ENCODE measurements around the gene TSC22D2. TPM values are rescaled to one million over a fixed set of nuclear protein-coding genes. Genes with fewer than 3 reads are reported as not detected.

Gene TSC22D2
- total and polyA plus RNA-seq, 10 of the 15 experiments (the other 5 are each of a cell fraction or from before 2014, with no cell fraction given): 7.4 to 19.4 (median 10.9) TPM

DNA sequence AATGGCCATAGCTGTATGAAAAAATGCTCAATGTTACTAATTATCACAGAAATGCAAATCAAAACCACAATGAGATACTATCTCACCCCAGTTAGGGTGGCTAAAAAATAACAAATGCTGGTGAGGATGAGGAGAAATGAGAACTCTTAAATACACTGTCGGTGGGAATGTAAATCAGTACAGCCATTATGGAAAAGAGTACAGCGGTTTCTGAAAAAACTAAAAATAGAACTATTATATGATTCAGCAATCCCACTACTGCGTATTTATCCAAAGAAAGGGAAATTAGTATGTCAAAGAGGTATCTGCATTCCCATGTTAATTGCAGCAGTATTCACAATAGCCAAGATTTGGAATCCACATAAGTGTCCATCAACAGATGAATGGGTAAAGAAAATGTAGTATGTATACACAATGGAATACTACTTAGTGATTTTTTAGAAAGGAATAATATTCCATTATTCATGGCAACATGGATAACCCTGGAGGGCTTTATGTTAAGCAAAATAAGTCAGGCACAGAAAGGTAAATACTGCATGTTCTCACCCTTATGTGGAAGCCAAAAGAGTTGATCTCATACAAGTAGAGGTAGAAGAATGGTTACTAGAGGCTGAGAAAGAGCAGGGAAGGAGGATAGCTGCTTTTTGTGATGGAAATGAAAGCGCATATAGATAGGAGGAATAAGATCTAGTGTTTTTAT, 103.2 kb downstream of the TSC22D2 start:
- RAD21 ChIA-PET (ENCODE audit: unreplicated experiment): no interaction called here
- POLR2A ChIA-PET: interaction anchor here (0.6 kb wide), 1 partner anchor 102 kb away, joined by 3 read pairs; no protein-coding TSS in a partner anchor
- Histone ChIP-seq H3K4me1 (ENCODE audit: control insufficient read depth, insufficient read depth, low read length) (no peaks in the 10 kb centered on the region), H2AFZ (ENCODE audit: control insufficient read depth, low read depth, low read length) (no peak overlapping the region), H3K27me3 (replicated peaks in 1 of 2; ENCODE audit: control insufficient read depth in 2 of 2, insufficient read depth in 2 of 2, low read length in 1 of 2) (no peaks in the 10 kb centered on the region; a peak in 1 of 4 replicates), H3K27ac (ENCODE audit: control insufficient read depth, insufficient read depth) (no peak overlapping the region), H3K36me3 (ENCODE audit: control insufficient read depth in 2 of 2, insufficient read depth in 2 of 2, low read length in 1 of 2) (no peaks in the 10 kb centered on the region), H3K4me2 (ENCODE audit: control insufficient read depth, insufficient read depth) (no peak overlapping the region), H4K20me1 (ENCODE audit: control insufficient read depth, insufficient read depth) (no peaks in the 10 kb centered on the region), H3K9ac (ENCODE audit: control insufficient read depth, insufficient read depth, low read length) (no peak overlapping the region), H3K79me2 (ENCODE audit: control insufficient read depth, insufficient read depth, low read length) (no peaks in the 10 kb centered on the region), H3K9me3 (replicated peaks; ENCODE audit: control insufficient read depth, insufficient read depth, low read length) (no peaks in the 10 kb centered on the region), H3K4me3 (no peak overlapping the region)
- intact Hi-C loops (cut with micrococcal nuclease; ENCODE audit: unreplicated experiment): no loop called here
- WGBS (ENCODE audit: insufficient coverage, insufficient replicate concordance, low lambda C conversion rate, missing lambda C conversion rate): 20% methylated on average over 4 of the region's 4 CpGs
- CTCF ChIA-PET: interaction anchor here (1.2 kb wide), 1 partner anchor 210 kb away, joined by 3 read pairs; no protein-coding TSS in a partner anchor
- in situ Hi-C loops (cut with MboI): loop anchor here (25.0 kb wide), 1 partner anchor 549 kb away; the partner anchor contains the start of gene PFN2
- BruUV-seq (replicated peaks): no TSS peak
- no peak for DNase-seq (ENCODE audit: low read depth, low spot score)
- no peak for ATAC-seq
- SMC1A ChIA-PET (ENCODE audit: uncharacterized antibody, unreplicated experiment): interaction anchor here (1.3 kb wide), 1 partner anchor 258 kb away, joined by 3 read pairs; no protein-coding TSS in a partner anchor
- TF ChIP-seq MYB (IDR thresholded peaks at IDR 0.05; ENCODE audit: borderline replicate concordance, low read depth, low read length) (no peak), SPI1 (IDR thresholded peaks at IDR 0.05; ENCODE audit: borderline replicate concordance, insufficient read depth, low read depth, low read length) (no peak), SIX5 (IDR thresholded peaks at IDR 0.05; ENCODE audit: low read depth, low read length, severe bottlenecking) (no peak), SMAD1 (IDR thresholded peaks at IDR 0.05; ENCODE audit: low read depth, partially characterized antibody) (no peak), BRCA1 (IDR thresholded peaks at IDR 0.05; ENCODE audit: low read depth, low read length) (no peak), HCFC1 (IDR thresholded peaks at IDR 0.05; ENCODE audit: low read length) (no peak), HDAC2 (IDR thresholded peaks at IDR 0.05) (no peak), NFXL1 (IDR thresholded peaks at IDR 0.05; ENCODE audit: borderline replicate concordance) (no peak), CREB1 (IDR thresholded peaks at IDR 0.05; ENCODE audit: low read depth) (no peak), TCF7 (IDR thresholded peaks at IDR 0.05; ENCODE audit: borderline replicate concordance) (no peak), CREM (IDR thresholded peaks at IDR 0.05; ENCODE audit: low read depth) (no peak)
- TF ChIP-seq, protein P1, sequence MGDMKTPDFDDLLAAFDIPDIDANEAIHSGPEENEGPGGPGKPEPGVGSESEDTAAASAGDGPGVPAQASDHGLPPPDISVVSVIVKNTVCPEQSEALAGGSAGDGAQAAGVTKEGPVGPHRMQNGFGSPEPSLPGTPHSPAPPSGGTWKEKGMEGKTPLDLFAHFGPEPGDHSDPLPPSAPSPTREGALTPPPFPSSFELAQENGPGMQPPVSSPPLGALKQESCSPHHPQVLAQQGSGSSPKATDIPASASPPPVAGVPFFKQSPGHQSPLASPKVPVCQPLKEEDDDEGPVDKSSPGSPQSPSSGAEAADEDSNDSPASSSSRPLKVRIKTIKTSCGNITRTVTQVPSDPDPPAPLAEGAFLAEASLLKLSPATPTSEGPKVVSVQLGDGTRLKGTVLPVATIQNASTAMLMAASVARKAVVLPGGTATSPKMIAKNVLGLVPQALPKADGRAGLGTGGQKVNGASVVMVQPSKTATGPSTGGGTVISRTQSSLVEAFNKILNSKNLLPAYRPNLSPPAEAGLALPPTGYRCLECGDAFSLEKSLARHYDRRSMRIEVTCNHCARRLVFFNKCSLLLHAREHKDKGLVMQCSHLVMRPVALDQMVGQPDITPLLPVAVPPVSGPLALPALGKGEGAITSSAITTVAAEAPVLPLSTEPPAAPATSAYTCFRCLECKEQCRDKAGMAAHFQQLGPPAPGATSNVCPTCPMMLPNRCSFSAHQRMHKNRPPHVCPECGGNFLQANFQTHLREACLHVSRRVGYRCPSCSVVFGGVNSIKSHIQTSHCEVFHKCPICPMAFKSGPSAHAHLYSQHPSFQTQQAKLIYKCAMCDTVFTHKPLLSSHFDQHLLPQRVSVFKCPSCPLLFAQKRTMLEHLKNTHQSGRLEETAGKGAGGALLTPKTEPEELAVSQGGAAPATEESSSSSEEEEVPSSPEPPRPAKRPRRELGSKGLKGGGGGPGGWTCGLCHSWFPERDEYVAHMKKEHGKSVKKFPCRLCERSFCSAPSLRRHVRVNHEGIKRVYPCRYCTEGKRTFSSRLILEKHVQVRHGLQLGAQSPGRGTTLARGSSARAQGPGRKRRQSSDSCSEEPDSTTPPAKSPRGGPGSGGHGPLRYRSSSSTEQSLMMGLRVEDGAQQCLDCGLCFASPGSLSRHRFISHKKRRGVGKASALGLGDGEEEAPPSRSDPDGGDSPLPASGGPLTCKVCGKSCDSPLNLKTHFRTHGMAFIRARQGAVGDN (IDR thresholded peaks at IDR 0.05): no peak
- no peak for FAIRE-seq

Data from GM12878 (cell line).